ENCODE results near the gene MSH5. TPM values are rescaled to one million over a fixed set of nuclear protein-coding genes. Genes with fewer than 3 reads are reported as not detected.

Gene MSH5
- total RNA-seq, 1 experiment from 2014 or later: 22.4 TPM

DNA sequence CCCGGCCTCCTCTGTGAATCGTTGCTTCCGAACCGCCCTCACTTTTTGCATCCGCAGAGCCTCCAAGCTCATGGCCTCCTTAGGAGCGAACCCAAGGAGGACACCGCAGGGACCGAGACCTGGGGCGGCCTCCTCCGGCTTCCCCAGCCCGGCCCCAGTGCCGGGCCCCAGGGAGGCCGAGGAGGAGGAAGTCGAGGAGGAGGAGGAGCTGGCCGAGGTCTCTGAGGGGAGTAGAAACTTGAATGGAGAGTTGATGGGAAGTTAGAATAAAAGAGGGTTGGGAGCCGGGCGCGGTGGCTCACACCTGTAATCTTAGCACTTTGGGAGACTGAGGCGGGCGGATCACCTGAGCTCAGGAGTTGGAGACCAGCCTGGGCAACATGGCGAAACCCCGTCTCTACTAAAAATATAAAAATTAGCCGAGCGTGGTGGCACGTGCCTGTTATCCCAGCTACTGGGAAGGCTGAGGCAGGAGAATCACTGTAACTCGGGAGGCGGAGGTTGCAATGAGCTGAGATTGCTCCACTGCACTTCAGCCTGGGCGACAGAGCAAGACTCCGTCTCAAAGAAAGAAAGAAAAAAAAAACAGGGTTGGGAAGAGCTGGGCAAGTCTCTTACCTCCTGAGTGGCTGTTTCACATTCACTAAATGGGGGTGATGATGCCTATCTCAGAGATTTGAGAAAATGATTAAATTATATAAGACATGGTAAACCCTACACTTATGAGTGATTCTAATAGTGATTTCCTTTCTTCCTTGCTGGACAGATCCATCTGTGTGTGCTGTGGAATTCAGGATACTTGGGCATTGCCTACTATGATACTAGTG is 805 bp downstream of the MSH5 start:
- Mint-ChIP-seq H3K4me1 (peaks cover 41 to 58% of the 10 kb centered on the region in 2 experiments), H3K27ac (peak overlapping the region; percentile 91 to 99 (median 99)), H3K4me3 (peak overlapping the region; percentile 74 to 85)

More for the DNA sequence above, 805 bp downstream of the MSH5 start:
- Histone ChIP-seq H3K23me2 (ENCODE audit: insufficient read length, low read depth, low read length, poor library complexity, severe bottlenecking) (peaks cover 21% of the 10 kb centered on the region), H3K56ac (ENCODE audit: insufficient read length, low read depth, low read length) (no peak overlapping the region), H4K20me1 (ENCODE audit: control insufficient read depth, insufficient read depth, insufficient read length) (no peaks in the 10 kb centered on the region), H3K4ac (ENCODE audit: low read depth, low read length) (peak overlapping the region; percentile 99; the same call in 1 of the 2 replicates), H3K27ac (ENCODE audit: insufficient read length, low read depth, low read length) (peak overlapping the region; percentile 56), H2BK20ac (ENCODE audit: low read depth, low read length, poor library complexity, severe bottlenecking) (no peak overlapping the region), H4K5ac (ENCODE audit: insufficient read length, low read depth, low read length) (peak overlapping the region; percentile 96), H3K27me3 (ENCODE audit: insufficient read depth, low read length) (no peaks in the 10 kb centered on the region), H3K18ac (ENCODE audit: insufficient read length, low read depth, low read length) (peak overlapping the region; percentile 100), H3K79me1 (ENCODE audit: insufficient read depth, low read depth, low read length, poor library complexity, severe bottlenecking) (no peaks in the 10 kb centered on the region), H3K9me3 (ENCODE audit: control insufficient read depth, low read depth, low read length) (no peaks in the 10 kb centered on the region), H4K91ac (ENCODE audit: insufficient read length, low read depth, low read length) (peak overlapping the region; percentile 95), H3K4me2 (ENCODE audit: insufficient read depth, insufficient read length, low read length) (peak overlapping the region; percentile 73), H3K23ac (ENCODE audit: insufficient read length, low read depth, low read length) (no peak overlapping the region), H2BK12ac (ENCODE audit: insufficient read length, low read depth, low read length) (peak overlapping the region; percentile 26), H2BK15ac (ENCODE audit: low read depth, low read length) (no peak overlapping the region), H3K9ac (ENCODE audit: extremely low read depth, insufficient read length, low read length) (peak overlapping the region; percentile 94), H4K8ac (replicated peaks; ENCODE audit: insufficient read length, low read depth, low read length) (no peak overlapping the region), H3K14ac (ENCODE audit: insufficient read depth, low read length) (peak overlapping the region; percentile 100), H2BK120ac (ENCODE audit: low read depth, low read length, poor library complexity, severe bottlenecking) (peak overlapping the region; percentile 100), H3K4me1 (ENCODE audit: insufficient read depth, low read length) (peaks cover 11% of the 10 kb centered on the region), H2AFZ (ENCODE audit: low read length) (no peak overlapping the region), H3T11ph (ENCODE audit: low read length) (peak overlapping the region; percentile 90), H3K79me2 (ENCODE audit: insufficient read depth, low read length) (peaks cover 2% of the 10 kb centered on the region; the same call in 1 of the 2 replicates), H2AK5ac (ENCODE audit: insufficient read length, low read length) (no peak overlapping the region), H2BK5ac (ENCODE audit: insufficient read length, low read length) (peak overlapping the region; percentile 92)
- no peak for TF ChIP-seq CTCF (conservative IDR thresholded peaks at IDR 0.05)
- DNase-seq: no peak
- WGBS (ENCODE audit: extremely low coverage, insufficient read length, low lambda C conversion rate): no CpG with 5 or more reads among the region's 29 CpGs
- no peaks in the 10 kb centered on the region for H3K27me3 Mint-ChIP-seq (ENCODE audit: low read depth)
- H3K9me3 Mint-ChIP-seq: no peaks in the 10 kb centered on the region
- peaks cover 14 to 33% (median 17%) of the 10 kb centered on the region in 3 experiments for H3K36me3 Mint-ChIP-seq (ENCODE audit: insufficient read depth in 1 of 3, low read depth in 3 of 3)
